SK-N-SH (cell line): Measurements from ENCODE around the gene MCF2L2. TPM values are rescaled to one million over a fixed set of nuclear protein-coding genes. Genes with fewer than 3 reads are reported as not detected.

Source experiments
- CTCF ChIA-PET: fragments of 300-600, 350-600 bp; formaldehyde crosslinking; extraction: SDS; loops from one replicate; lab custom pipeline; 2021; lab: Yijun Ruan, JAX
- POLR2A ChIA-PET: fragments of 350-600 bp; sonication (Branson Sonifier 250); formaldehyde crosslinking; extraction: SDS; loops from one replicate; lab custom pipeline; 2020; ENCODE audit warnings: antibody characterized with exemption, inconsistent platforms; lab: Yijun Ruan, JAX
- DNase-seq: peaks from one replicate; pipeline ENCODE4 v3.0.0; 2012
- H2AFZ ChIP-seq: fragments of 200-600 bp; sonication (generic); 2 replicates; pipeline ENCODE4 v1.8.1; 2016; ENCODE audit warnings: antibody characterized with exemption, mild to moderate bottlenecking, low read depth
- H3F3A ChIP-seq: fragments of 200-600 bp; sonication (generic); replicated peaks from 2 replicates; pipeline ENCODE3; 2016; ENCODE audit warnings: antibody characterized with exemption, mild to moderate bottlenecking; ENCODE audit not compliant: insufficient read depth
- H3K27ac ChIP-seq, 2 experiments: fragments of 200-500 bp in 1 of 2; fragments of 200-600 bp in 1 of 2; sonication (Bioruptor generic) in 1 of 2; sonication (generic), shearing (Covaris generic) in 1 of 2; 2 replicates each; pipeline versions ENCODE4 v1.5.1 to v1.6.1; 2014 to 2016; ENCODE audit warnings: low read depth in 2 of 2, inconsistent platforms in 1 of 2, low read length in 1 of 2, mild to moderate bottlenecking in 1 of 2, mixed read lengths in 1 of 2
- H3K27me3 ChIP-seq: fragments of 200-600 bp; sonication (generic), shearing (Covaris generic); 2 replicates; pipeline ENCODE4 v1.6.1; 2016; ENCODE audit warnings: mixed run types; ENCODE audit not compliant: insufficient read depth
- H3K36me3 ChIP-seq, 2 experiments: fragments of 200-500 bp in 1 of 2; fragments of 200-600 bp in 1 of 2; sonication (Bioruptor generic) in 1 of 2; sonication (generic) in 1 of 2; replicated peaks in 1 of 2; 2 replicates each; pipeline versions ENCODE3 to v1.5.1; 2014 to 2016; ENCODE audit warnings: low read length in 1 of 2, mild to moderate bottlenecking in 1 of 2; ENCODE audit not compliant: insufficient read depth in 2 of 2, control insufficient read depth in 1 of 2
- H3K4me1 ChIP-seq, 2 experiments: fragments of 200-500 bp in 1 of 2; fragments of 200-600 bp in 1 of 2; sonication (Bioruptor generic) in 1 of 2; sonication (generic), shearing (Covaris generic) in 1 of 2; 2 replicates each; pipeline versions ENCODE4 v1.5.1 to v1.6.1; 2014 to 2016; ENCODE audit warnings: low read depth in 1 of 2, low read length in 1 of 2, mixed run types in 1 of 2; ENCODE audit not compliant: insufficient read depth in 2 of 2, control insufficient read depth in 1 of 2
- H3K4me2 ChIP-seq: fragments of 200-600 bp; sonication (generic), shearing (Covaris generic); 2 replicates; pipeline ENCODE4 v1.6.1; 2017; ENCODE audit warnings: mixed run types
- H3K4me3 ChIP-seq, 2 experiments: fragments of 200-500 bp in 1 of 2; fragments of 200-600 bp in 1 of 2; sonication (Bioruptor generic) in 1 of 2; sonication (generic), shearing (Covaris generic) in 1 of 2; 2 replicates each; pipeline versions ENCODE4 v1.5.1 to v1.8.1; 2014 to 2016; ENCODE audit warnings: low read depth in 2 of 2, inconsistent platforms in 1 of 2, low read length in 1 of 2, mild to moderate bottlenecking in 1 of 2, mixed read lengths in 1 of 2, moderate library complexity in 1 of 2
- H3K79me2 ChIP-seq: fragments of 200-600 bp; sonication (generic); 2 replicates; pipeline ENCODE4 v1.8.1; 2017; ENCODE audit warnings: mild to moderate bottlenecking; ENCODE audit not compliant: insufficient read depth
- H3K9ac ChIP-seq: fragments of 200-600 bp; sonication (generic); 2 replicates; pipeline ENCODE4 v1.6.1; 2017; ENCODE audit warnings: mixed run types
- H3K9me2 ChIP-seq: fragments of 200-600 bp; sonication (generic); 2 replicates; pipeline ENCODE4 v1.6.1; 2017; ENCODE audit warnings: mixed run types
- H3K9me3 ChIP-seq: fragments of 200-600 bp; sonication (generic); 2 replicates; pipeline ENCODE4 v1.6.1; 2017; ENCODE audit warnings: mixed run types, mild to moderate bottlenecking, moderate library complexity
- H4K20me1 ChIP-seq: fragments of 200-600 bp; sonication (generic); 2 replicates; pipeline ENCODE4 v1.6.1; 2017; ENCODE audit warnings: mild to moderate bottlenecking, mixed run types; ENCODE audit not compliant: insufficient read depth
- CHD2 ChIP-seq: fragments of 150-350 bp; IDR thresholded peaks from 2 replicates; pipeline ENCODE4 v1.6.1; 2018; ENCODE audit warnings: low read length; ENCODE audit not compliant: partially characterized antibody
- FOSL2 ChIP-seq: IDR thresholded peaks from 2 replicates; pipeline ENCODE4 v1.4.0; 2012; ENCODE audit warnings: low read depth, mild to moderate bottlenecking, moderate library complexity, borderline replicate concordance
- FOXM1 ChIP-seq: IDR thresholded peaks from 2 replicates; pipeline ENCODE4 v1.4.0; 2012; ENCODE audit warnings: low read depth, mild to moderate bottlenecking
- GATA2 ChIP-seq: sonication (generic); formaldehyde crosslinking; IDR thresholded peaks from 2 replicates; pipeline ENCODE4 v1.5.0; 2020; ENCODE audit warnings: mild to moderate bottlenecking, missing genetic modification reagents
- JUND ChIP-seq: IDR thresholded peaks from 2 replicates; pipeline ENCODE4 v1.4.0; 2012
- MEF2A ChIP-seq: IDR thresholded peaks from 2 replicates; pipeline ENCODE4 v1.4.0; 2012; ENCODE audit warnings: low read depth, borderline replicate concordance
- MXI1 ChIP-seq: IDR thresholded peaks from 2 replicates; pipeline ENCODE4 v1.6.1; 2012; ENCODE audit warnings: mild to moderate bottlenecking, low read depth, low read length, improper control_type of control experiment
- RAD21 ChIP-seq: IDR thresholded peaks from 2 replicates; pipeline ENCODE4 v1.6.1; 2012; ENCODE audit warnings: mild to moderate bottlenecking, low read length
- RCOR1 ChIP-seq: fragments of 150-350 bp; IDR thresholded peaks from 2 replicates; pipeline ENCODE4 v1.6.1; 2017; ENCODE audit warnings: antibody characterized with exemption, low read length
- REST ChIP-seq: IDR thresholded peaks from 2 replicates; pipeline ENCODE4 v1.6.1; 2012; ENCODE audit warnings: mild to moderate bottlenecking, low read depth, low read length, moderate library complexity
- RXRA ChIP-seq: IDR thresholded peaks from 2 replicates; pipeline ENCODE4 v1.4.0; 2012; ENCODE audit warnings: low read depth, mild to moderate bottlenecking, borderline replicate concordance
- SMC3 ChIP-seq: IDR thresholded peaks from 2 replicates; pipeline ENCODE4 v1.6.1; 2012; ENCODE audit warnings: low read depth, low read length, improper control_type of control experiment
- TAF1 ChIP-seq: IDR thresholded peaks from 2 replicates; pipeline ENCODE4 v1.6.1; 2012; ENCODE audit warnings: low read depth, mild to moderate bottlenecking, low read length, moderate library complexity, borderline replicate concordance
- TEAD4 ChIP-seq: IDR thresholded peaks from 2 replicates; pipeline ENCODE4 v1.4.0; 2012; ENCODE audit warnings: mild to moderate bottlenecking, borderline replicate concordance; ENCODE audit not compliant: insufficient read depth
- USF1 ChIP-seq: IDR thresholded peaks from 2 replicates; pipeline ENCODE4 v1.4.0; 2012; ENCODE audit warnings: low read depth, borderline replicate concordance
- WGBS: methylation state at CpG from one replicate; pipeline ENCODE4 v1.1.6; 2017; ENCODE audit warnings: low lambda C conversion rate; 5-methylcytosine and 5-hydroxymethylcytosine counted together
- polyA plus RNA-seq, 3 experiments: library from polyadenylated mRNA; depleted of rRNA; stranded (reverse); fragments of >200 nt; gene quantifications; 2 replicates each; pipeline ENCODE4 v1.2.3, GENCODE V29; 2012

Gene MCF2L2
- polyA plus RNA-seq, 1 of the 3 experiments (the other 2 are of a cell fraction), result 0.56 TPM

- TF ChIP-seq RAD21 (no peak), SMC3 (no peak), CHD2 (no peak), FOSL2 (no peak), JUND (no peak), RXRA (no peak), TAF1 (no peak), TEAD4 (no peak), MEF2A (no peak), GATA2 (CRISPR knock-in tag) (no peak), MXI1 (no peak), REST (no peak), USF1 (no peak), RCOR1 (no peak), FOXM1 (no peak)
- no peak for DNase-seq
- no peak overlapping the region for H3K27ac ChIP-seq
- H3K9me3 ChIP-seq, result no peaks in the 10 kb centered on the region
- no peak overlapping the region for H3K9ac ChIP-seq
- CTCF ChIA-PET, result interaction anchor here (1.1 kb wide), 1 partner anchor 10 kb away, joined by 3 read pairs; no protein-coding TSS in a partner anchor
- H3F3A ChIP-seq, result peaks cover 10% of the 10 kb centered on the region
- no peak overlapping the region for H3K4me3 ChIP-seq
- peaks cover 0 to 3% of the 10 kb centered on the region in 2 experiments for H3K36me3 ChIP-seq
- no peaks in the 10 kb centered on the region for H3K27me3 ChIP-seq
- POLR2A ChIA-PET, result no interaction called here
- H3K79me2 ChIP-seq, result no peaks in the 10 kb centered on the region
- H4K20me1 ChIP-seq, result no peaks in the 10 kb centered on the region
- peaks cover 11 to 22% of the 10 kb centered on the region in 2 experiments for H3K4me1 ChIP-seq
- H3K4me2 ChIP-seq, result no peak overlapping the region
- H3K9me2 ChIP-seq, result no peaks in the 10 kb centered on the region
- H2AFZ ChIP-seq, result no peak overlapping the region
- 100% methylated on average over 2 of the region's 2 CpGs for WGBS
Measured at GRCh38 chr3:183290216-183290615, 138.2 kb downstream of the MCF2L2 start.
